ENCODE data around the gene EEFSEC.
"Not testable (repeated sequence)": the region's sequence is repeated elsewhere in the genome, so short reads cannot be mapped to it uniquely, and the experiment has no call there.

EEFSEC gene

DNA sequence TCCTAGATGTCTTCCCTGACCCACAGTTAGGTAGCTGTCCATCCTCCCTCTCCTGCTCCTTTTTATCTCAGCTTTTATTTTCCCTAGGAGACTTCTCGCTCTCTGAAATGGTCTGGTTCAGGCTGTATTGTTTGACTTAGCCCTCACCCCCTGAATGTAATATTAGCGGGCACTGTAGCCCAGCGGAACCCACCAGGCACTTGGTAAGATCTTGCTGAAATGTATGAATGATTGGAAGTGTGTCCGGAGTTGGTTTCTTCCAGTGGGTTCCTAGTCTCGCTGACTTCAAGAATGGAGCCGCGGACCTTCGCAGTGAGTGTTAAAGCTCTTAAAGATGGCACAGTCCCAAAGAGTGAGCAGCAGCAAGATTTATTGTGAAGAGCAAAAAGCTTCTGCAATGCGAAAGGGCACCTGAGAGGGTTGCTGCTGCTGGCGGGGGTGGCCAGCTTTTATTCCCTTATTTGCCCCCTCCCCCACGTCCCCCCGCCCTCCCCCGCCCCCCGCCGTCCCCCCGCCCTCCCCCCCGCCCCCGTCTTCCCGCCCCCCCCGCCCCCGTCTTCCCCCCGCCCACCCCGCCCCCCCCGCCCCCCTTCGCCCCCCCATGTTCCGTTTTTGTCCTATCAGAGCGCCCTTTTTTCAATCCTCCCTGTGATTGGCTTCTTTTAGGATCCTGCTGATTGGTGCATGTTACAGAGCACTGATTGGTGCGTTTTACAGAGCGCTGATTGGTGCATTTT is 694 bp upstream of the EEFSEC start:
- no peak for DNase-seq

DNA sequence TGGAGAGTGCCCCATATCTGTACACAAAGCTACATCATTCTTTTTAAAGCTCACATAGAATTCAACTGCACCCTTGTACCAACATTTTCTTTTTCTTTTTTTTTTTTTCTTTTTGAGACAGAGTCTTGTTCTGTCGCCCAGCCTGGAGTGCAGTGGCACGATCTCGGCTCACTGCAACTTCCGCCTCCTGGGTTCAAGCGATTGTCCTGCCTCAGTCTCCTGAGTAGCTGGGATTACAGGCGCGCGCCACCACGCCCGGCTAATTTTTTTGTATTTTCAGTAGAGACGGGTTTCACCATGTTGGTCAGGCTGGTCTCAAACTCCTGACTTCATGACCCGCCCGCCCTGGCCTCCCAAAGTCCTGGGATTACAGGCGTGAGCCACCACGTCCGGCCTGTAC is 1.1 kb downstream of the EEFSEC start:
- not testable (repeated sequence) for DNase-seq

DNA sequence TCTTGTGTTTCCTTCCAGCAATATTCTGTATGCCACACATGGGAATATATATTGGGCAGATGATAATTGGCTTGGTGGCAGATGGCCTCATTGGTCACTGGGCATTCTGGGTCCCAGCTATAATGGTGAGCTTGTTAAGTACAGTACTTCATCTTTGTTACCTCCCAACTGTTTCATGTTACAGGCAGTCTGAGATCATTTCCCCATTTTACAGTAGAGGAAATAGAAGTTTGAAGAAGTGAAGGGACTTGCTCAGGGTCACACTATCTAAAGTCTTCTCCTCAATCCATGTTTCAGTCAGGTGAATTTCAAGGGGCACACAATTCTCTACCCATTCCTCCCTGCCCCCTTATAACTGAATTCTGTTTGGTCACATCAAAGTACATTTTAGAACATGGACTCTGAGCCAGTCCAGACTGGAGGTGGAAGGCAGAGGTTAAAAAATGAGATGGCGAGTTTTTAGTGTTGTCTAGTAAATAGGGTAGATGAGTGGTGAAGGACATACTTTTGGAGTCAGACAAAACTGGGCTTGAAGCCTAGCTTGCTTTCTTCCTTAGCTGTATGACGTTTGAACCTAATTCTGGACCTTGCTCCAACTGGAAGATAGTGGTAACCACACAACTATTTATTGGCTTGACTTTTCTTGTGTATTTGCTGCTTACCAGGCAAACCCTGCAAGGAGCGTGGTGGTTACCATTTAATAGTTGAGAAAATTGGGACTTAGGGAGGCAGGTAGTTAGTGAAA is 2.5 kb downstream of the EEFSEC start:
- no peak for DNase-seq

- DNase-seq = no peak
These were observed 7.4 kb downstream of the EEFSEC start for GRCh38 chr3:128160661-128161060.

DNA sequence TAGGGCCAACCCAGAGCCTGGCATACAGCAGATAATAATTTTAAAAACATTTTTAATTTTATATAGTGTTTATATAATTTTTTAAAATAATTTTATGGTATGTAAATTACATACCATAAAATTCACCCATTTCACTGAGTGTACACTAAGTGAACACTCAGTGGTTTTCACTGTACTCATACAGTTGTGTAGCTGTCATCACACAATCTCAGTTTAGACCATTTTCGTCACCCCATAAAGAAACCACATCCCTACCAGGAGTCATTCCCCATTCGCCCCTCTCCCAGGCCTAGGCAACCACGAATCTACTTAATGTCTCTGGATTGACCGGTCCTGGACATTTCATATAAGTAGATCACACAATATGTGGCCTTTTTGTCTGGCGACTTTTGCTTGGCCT is 10.2 kb downstream of the EEFSEC start:
- DNase-seq = no peak

DNA sequence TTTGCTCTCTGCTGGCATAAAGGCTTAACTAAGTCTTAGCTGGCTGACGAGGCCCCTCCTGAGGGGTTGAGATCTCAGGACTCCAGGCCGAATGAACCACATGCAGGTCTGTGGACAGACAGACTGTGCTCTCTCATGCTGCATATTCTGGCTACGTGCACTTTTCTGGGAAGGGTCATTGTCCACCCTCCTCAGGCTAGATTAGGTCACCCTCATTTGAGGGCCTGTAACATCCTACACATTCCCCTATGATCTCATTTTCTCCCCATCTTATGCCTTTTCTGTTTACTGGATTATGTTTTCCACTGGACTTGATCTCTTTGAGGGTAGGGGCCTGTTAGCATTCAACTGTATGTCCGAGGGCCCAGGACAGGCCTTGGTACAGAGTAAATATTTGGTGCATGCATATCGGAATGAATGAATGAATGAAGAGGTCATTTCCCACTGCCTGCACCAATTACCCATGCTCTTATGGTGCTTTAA is 13.7 kb downstream of the EEFSEC start:
- no peak for DNase-seq

DNA sequence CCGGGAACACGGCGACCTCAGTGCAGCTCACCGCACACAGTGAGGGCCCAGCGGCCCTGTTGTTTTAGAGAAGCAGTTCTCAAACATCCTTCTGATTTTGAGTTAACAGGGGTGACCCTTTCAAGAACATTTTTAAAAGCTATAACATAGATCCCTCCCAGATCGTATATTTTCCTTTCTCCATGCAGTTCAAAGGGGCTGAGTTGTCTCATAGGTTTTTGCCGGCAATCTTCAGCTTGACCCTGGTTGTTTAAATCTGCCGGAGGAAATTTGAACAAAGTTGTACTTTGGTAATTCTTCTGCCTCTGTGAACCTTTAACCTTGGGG is 14.3 kb downstream of the EEFSEC start:
- no peak for DNase-seq

- DNase-seq = no peak
These were observed 14.8 kb downstream of the EEFSEC start for GRCh38 chr3:128167973-128168674.

DNA sequence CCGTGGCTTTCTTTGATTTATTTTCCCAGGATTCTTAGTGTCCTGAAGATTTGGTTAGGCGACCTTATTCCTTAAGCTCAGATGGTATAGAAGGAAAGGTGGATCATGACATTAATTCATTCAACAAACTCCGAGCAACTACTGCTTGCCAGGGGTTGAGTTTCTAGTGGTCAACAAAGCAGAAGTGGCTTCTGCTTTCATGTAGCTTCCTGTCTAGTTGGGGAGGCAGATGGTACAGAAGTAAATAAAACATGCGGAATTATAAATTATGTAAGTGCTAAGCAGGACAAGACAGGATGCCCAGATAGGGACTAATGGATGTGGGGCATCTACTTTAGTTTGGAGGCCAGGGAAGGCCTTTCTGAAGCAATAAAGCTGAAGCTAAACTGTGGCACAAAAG is 15.6 kb downstream of the EEFSEC start:
- DNase-seq = no peak

GRCh38 chr3:128170866-128171516 is 17.7 kb downstream of the EEFSEC start:
- DNase-seq = peak; percentile 33

GRCh38 chr3:128173200-128173599 is 19.9 kb downstream of the EEFSEC start:
- DNase-seq = no peak

DNA sequence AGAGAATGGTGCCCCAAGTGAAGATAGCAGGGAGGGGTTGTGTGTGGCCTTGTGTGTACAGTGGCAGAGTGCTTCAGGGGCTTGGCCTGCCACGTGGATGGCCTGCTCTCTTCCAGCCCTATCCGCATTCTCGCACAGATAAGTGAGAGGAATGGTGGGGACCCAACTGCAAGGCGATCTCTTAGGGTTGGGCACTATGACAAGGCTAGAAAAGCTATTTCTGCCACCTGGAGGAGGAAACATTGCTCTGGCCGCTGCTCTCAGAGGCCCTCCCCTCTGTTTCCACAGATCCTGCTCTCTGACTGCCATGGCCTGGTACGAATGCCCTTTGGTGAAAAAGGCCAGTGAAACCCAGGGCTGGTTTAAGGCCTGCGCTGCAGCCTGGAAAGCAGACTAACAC is 20.6 kb downstream of the EEFSEC start:
- DNase-seq = no peak

DNA sequence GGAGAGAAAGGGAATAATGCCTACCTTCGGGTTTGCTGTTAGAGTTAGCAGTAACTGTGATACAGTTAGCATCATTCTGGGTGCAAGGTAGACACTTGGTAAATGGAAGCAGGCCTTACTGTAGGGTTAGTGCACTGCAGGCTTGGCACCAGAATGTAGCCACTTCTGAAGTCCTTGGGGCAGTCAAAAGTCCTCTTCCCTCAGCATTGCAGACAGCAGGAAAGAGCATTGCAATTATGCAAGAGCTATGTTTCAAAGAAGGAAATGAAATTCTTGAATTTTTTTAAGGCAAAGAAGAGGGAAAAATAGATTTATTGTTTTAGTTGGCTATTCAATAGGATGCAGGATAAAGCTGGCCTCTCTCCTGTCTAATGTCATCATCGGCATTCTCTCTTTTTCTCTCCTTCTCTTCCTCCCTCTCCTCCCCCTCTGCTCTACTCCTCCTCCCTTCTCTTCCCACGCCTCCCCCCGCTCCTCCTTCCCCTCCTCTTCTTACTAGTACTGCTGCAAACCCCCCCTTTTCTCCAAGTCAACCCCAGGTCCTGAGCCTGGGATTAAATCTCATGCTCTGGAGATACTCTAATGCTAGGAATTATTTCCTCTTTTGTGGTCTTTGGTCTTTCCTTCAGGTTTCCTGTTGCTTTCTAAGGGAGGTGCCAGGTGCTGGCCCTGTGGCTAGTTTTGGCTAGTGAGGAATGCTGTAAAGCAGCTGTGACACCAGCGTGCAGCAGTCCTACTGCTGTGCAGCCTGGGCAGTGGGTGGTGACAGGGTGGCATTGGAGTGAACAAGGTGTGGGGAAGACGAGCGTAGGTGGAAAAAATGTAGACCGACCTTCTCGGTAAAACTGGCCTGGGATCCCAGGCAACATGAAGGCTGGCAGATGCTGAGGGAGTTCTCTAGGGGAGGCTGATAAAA is 21.7 kb downstream of the EEFSEC start:
- DNase-seq = no peak

DNA sequence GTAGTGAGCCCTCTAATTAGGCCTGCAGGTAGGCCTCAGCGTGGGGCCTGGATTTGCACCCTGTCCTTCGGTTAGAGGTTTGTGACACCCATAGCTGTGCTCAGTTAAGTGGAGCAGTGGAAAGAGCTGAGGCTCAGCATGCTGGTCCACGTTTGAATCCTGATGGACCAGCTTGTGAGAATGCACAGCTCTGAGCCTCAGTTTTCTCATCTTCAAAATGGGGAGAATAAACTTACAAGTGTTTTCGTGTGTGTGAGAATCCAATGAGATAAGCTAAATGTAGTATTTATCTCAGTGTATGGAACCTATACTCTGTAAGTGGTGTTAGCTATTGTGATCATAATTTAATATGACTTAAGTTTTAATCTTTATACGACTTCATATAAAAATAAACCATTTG is 22.5 kb downstream of the EEFSEC start:
- DNase-seq = no peak

GRCh38 chr3:128176276-128176833 is 23.1 kb downstream of the EEFSEC start:
- DNase-seq = no peak

- DNase-seq = no peak
These were observed 24.6 kb downstream of the EEFSEC start for GRCh38 chr3:128177865-128178264.

DNA sequence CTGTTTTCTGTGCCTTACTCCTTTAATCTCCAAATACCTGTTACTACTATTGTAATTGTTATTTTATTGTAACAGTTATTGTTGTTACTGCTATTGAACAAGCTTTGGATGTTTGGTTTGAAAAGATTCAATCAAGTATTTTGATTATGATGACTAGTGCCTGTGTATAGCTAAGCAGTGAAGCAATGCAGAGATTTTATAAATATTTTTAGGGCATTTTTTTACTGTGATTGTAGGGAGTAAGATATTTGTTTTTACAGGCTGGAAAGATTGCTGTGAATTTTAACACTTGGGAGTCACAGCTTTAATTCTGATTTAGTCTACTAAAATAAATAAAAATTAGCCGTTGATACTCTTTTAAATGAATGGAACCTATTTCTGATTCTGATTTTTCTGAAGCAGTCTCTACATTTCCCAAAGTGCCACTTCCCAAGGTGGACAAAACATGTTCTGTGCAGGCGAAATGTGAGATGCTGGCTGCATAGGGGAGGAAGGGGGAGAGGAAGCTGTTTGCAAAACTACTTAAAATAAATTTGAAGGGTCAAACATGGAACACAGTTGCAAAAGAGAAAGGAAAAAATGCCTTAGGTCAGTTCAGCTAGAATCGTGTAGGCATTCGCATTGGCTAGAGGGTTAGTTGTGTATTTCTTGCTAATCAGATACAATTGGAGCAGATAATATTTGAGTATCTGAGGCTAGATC is 25.7 kb downstream of the EEFSEC start:
- no peak for DNase-seq

- DNase-seq = no peak
These were observed 26.2 kb downstream of the EEFSEC start for GRCh38 chr3:128179484-128179819.

- DNase-seq = no peak
These were observed 27.2 kb downstream of the EEFSEC start for GRCh38 chr3:128180436-128180835.

DNA sequence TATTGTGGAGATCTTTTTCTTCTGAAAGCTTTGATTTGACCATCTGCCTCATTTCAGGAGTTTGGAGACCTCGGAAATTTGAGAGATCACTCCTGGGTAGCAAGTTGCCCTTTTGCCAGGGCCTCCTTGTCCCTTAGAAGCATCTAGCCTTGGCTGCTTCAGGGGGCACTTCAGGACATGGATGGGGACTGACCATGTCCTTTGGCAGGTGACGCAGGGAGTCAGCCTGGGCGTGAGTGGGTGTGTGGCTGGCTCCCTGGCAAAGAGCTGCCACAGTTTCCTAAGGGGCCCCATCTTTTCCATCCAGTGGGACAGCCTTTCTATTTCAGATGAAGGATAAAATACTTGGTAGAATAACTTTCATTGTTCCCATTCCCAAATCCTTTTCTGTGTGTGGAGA is 27.6 kb downstream of the EEFSEC start:
- DNase-seq = no peak

DNA sequence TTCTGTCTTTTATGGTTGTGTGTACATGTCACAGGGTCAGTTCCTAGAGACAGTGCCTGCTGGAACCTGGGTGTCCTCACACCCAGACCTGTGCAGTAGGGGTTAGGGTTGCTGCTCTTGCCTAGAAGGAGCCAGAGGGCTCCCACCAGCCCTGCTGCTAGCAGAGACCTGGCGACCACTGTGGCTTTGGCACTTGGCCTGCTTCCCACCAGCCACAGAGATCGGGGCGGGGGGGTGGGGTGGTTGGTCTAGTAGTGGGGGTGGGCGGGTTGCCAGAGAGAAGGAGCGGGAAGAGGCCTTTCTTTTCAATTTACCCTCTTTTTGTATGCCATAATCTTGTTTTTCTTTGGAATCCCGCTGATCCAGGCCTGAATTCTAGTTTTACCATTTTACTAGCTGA is 29.4 kb downstream of the EEFSEC start:
- DNase-seq = no peak
